Dermis microvascular lymphatic vessel endothelial cell (primary cell): Measurements from ENCODE around the gene AP1M1. TPM values are rescaled to one million over a fixed set of nuclear protein-coding genes. Genes with fewer than 3 reads are reported as not detected.
A peak's percentile ranks its signal among the peaks of the same experiment; 100 is the strongest.

ENCODE experiments used
- DNase-seq, 2 donors: peaks; one replicate each; pipeline versions ENCODE4 v3.0.0 to v3.0.0-alpha.2; 2010; ENCODE audit warnings: low read depth in 2 of 2
- total RNA-seq: library from RNA; depleted of rRNA; stranded (reverse); fragments of >200 nt; gene quantifications from 2 replicates; pipeline ENCODE4 v1.2.1, GENCODE V29; 2014

AP1M1 gene
- total RNA-seq, 1 donor from 2014 or later, result 43.9 TPM

DNA sequence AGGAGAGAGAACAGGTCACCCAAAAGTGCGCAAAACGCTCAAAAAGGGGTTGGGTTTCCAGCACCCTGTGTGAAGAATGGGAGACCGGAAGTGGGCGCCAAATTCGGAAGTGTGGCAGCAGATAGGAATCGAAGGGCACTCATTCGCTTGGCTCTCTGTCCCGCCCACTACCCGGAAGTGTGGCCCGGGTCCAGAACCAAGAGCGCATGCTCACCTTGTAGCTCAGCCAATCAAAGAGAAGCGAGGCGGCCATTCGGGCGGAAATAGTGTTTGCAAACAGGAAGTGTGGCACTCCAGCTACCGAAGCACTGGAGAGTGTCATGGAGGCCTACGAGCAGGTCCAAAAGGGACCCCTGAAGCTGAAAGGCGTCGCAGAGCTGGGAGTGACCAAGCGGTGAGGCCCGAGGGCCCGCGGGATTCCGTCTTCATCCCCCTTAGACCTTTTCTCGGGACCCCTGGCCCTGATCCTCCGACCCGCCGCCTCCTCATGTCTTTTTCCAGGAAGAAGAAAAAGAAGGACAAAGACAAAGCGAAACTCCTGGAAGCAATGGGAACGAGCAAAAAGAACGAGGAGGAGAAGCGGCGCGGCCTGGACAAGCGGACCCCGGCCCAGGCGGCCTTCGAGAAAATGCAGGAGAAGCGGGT is 12.5 kb upstream of the AP1M1 start, which contains the start of gene FAM32A:
FAM32A (plus strand) TSS at position 288 of the 645 bp plus-strand sequence; CDS start at position 321, 33 bp downstream.
- DNase-seq, result peak; percentile 97 to 99

DNA sequence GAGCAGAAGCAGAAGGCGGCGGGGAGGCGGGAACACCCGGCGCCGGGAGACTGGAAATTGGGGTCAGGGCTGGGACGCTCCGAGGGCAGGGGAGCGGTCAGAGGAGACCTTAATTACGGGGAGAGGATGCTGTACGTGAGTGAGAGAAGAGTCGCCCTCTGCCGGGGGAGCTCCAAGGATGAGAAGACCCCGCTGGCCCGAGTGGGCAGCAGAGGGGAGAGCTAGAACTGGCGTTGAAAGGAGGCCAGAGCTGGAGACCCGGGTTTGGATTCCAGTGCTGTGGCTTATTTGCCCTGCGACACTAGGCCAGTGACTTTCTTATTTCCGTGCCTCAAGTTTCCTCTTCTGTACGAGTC is 12.0 kb upstream of the AP1M1 start:
- peak in 1 of 2 donors; percentile 63 for DNase-seq

GRCh38 chr19:16188521-16188920 is 9.2 kb upstream of the AP1M1 start:
- DNase-seq, result no peak

GRCh38 chr19:16190198-16190597 is 7.5 kb upstream of the AP1M1 start:
- DNase-seq, result no peak

GRCh38 chr19:16190736-16191135 is 7.0 kb upstream of the AP1M1 start:
- DNase-seq, result no peak

GRCh38 chr19:16191216-16191908 is 6.3 kb upstream of the AP1M1 start:
- DNase-seq, result no peak

GRCh38 chr19:16193466-16193865 is 4.2 kb upstream of the AP1M1 start:
- no peak for DNase-seq

DNA sequence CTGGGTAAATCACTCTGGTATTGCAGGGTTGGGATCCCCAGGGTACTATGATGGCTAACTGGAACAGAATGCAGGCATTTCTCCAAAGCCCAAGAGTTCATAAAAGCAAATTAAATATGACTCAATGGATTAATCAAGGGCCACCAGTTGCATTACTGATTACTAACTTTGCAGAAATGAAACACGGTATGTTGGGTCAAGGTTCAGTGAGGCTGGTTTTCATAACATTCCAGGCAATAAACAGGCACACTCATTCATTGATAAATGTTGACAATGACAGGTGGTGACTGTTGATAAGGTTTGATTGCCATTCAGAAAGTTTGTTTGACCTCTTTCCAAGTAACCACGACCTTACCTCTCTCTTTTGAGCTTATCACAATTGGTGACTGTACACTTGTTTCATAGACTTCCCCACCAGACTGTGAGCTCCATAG is 506 bp upstream of the AP1M1 start:
- DNase-seq, result peak; percentile 43 to 67

DNA sequence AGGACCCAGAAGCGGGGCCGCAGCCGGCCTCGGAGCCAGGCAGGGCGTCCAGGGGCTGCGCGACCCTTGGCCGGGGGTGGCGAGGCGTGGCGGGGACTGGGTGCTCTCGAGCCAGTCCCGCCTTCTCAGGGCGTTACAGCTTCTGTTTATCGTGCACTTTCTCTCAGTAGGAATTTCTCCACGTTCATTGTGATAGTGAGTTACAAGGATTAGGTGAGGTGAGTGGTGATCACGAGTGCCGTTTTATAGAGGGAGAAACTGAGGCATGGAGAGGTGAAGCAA is 600 bp downstream of the AP1M1 start:
- no peak for DNase-seq

DNA sequence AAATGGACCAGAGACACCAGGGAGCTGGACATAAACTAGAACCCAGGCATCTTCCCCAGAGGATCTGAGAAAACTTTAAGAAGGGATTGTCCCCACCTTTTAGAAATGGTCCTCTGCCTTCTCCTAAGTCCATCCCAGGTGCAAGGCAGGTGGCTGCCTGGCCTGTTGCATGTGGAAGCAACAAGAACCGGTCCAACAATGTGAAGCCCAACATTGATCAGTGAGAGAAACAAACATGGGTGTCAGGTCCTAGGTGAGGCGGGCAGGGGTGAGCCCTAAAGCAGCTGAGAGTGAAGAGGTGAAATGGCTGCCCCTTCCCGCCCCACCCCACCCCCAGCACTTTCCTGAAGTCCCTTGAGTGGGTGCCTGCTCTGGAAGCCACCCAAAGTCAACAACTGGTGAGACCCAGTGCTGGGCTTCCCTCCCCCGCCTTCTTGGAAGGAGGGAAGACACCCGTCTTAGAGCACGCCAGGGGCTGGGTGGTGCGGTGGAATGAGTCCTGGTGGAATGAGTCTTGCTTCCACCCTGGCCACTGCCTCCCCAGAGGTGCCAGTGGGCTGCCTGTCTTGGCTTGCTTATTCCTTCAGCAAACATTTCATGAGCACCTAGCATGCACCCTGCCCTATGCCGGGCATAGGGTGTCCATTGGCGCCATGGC is 1.7 kb downstream of the AP1M1 start:
- DNase-seq, result no peak

DNA sequence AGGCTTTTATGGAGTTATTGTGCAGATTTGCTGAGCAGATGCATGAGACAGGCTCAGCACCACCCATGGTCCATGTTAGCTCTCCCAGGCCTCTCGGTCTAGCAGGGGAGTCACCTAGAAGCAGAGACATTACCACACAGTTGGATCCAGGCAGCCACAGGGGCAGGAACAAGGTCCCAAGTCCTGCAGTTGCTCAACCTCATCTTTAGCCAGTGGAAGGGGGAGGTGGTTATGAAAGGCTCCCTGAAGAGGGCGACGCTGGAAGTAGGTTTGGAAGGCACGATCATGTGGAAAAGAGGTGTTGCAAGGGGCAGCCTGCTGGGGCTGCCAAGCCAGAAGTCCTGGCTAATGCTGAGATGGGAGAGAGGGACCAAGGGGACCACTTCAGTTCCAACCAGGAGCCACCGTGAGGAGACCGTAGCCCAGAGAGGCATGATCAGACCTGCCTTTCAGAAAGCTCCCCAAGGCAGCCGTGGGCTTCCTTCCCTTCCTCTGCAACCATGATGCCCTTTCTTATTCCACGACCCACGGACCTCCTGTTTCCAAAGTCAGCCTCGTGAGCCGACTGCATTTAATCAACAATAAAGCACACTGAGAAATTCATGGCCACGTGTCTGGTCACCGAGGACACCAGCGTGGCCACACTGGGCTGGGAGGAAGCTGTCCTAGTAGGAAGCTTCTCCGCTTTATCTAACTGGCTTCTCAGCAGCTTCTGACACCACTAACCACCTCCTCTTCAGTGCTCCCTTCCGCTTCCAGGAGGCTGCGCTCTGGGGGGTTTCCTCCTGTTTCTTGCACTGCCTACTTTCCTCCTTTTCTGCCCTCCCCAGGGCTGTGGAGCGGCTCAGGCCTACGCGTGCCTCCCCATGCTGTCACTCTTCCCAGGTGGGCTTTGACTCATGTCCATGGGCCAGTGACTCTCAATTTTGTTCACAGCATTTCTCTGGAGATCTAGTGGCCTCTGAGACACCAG is 2.6 kb downstream of the AP1M1 start:
- DNase-seq, result no peak

- DNase-seq, result no peak
Measured at GRCh38 chr19:16201011-16201391, 3.3 kb downstream of the AP1M1 start.

GRCh38 chr19:16202320-16203255 is 4.9 kb downstream of the AP1M1 start:
- DNase-seq, result no peak

DNA sequence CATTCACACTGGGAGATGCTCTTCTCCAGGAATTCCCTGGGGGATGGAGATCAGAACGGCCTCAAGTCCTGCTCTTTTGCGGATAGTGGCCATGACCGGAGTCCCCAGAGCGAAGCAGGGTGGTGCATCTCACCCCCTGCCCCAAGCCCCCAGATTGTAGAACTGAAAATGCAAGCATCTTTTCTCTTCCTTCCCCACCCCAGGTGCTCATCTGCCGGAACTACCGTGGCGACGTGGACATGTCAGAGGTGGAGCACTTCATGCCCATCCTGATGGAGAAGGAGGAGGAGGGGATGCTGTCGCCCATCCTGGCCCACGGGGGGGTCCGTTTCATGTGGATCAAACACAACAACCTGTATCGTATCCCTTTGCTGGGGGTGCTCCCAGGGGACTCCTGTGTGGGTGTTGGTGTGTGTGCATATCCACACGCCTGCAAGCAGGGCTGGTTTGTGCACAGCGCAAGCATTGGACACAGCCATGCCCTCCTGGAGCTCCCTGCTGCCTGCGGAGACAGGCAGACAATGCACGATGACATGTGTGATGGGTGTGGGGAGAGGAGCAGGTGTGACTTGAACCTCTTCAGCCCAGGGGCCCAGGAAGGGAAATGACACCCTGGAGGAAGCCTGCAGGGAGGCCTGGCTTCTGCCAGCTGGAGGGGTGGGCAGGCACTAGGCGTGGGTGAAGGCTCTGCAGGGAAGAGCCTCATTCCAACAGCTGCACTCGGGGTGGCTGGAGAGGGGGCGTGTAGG is 5.7 kb downstream of the AP1M1 start:
- DNase-seq, result no peak

DNA sequence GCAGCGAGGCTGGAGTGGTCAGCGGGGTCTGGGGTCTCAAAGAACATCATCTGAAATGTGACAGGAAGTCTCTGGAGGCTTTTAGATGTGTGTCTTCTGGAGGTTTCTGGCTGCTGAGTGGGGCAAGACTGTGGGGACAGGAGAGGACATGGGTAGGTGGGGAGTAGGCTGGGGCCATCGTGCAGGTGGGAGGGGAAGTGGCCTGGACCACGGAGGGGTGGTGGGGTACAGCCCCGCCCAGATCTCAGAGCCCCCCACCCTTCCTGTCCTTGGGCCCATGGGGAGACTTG is 6.2 kb downstream of the AP1M1 start:
- no peak for DNase-seq

DNA sequence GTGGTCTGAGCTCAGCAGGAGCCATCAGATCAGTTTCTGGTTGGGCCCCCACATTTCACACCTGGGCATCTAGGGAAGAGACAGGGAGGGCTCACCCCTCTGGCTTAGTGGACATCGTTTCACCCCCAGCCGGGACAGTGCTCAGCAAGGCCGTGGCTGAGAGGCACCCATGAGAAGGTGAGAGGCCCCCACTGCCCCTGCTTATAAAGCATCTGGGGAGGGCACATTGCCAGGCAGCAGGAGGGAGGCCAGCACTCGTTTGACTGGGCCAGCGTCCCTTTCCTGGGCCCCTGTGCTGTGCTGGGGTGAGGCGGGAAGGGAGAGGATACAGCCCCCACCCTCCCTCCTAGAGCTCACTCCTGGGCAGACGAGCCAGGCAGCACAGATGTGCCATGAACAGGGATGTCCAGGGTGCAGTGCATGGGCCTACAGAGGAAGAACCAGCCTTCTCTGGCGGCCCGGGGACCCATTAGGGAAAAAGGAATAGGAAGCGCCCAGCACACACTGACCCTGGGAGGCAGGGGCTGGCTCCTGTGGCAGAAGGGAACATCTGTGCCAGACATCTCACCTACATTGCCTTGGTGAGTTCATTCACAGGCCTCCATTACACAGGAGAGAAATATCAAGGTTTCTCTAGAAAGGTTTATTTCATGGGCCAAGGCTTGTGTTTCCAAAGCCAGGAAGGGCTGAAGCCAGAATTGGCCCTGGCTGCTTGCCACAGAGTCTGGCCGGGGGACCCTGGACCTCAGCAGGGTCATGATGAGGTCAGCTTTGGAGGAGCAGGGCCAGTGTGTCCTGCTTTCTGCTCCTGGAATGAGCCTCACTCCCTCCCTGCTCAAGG is 7.7 kb downstream of the AP1M1 start:
- DNase-seq, result no peak

GRCh38 chr19:16206046-16206605 is 8.4 kb downstream of the AP1M1 start:
- DNase-seq, result no peak

DNA sequence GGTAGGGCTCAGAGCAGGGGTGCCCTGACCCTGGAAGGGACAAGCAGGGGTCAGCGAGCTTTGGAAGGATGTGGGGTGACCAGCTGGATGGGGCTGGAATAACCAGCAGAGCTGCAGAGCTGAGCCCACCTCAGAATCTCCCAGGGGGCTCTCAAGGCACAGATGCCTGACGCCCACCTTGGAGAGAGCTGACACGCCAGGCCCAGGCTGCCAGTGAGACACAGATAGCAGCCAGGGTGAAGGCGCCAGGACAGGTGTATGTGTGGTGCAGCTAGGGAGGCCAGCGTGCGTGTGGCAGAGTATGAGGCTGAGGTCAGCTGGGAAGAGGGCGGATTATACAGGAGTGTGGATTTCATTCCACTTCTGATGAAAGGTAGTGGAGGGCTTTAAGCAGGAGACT is 8.9 kb downstream of the AP1M1 start:
- DNase-seq, result no peak

DNA sequence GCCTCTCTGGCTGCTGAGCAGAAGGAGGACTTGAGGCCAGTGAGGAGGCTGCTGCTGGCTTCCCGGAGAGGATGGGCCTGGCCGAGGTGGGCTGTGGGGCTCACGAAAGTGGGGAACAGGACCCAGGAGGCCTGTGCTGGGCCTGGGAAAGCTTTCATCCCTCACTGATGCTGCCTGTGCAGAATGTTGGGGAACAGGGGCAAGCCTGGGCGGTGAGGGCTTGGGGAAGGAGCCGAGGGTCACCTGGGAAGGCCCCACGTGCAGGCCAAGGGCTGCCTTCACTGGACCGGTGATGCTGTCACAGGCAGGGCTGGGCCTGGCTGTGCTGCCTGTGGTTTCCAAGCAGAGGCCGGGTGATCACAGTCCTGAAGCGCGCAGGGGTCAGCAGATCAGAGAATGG is 9.4 kb downstream of the AP1M1 start:
- no peak for DNase-seq
